GM10266 (cell line): ENCODE results near the gene JPH2.

ENCODE experiments used
- DNase-seq: peaks from one replicate; pipeline ENCODE4 v3.0.0; 2012; ENCODE audit errors: extremely low spot score
- CTCF ChIP-seq: IDR thresholded peaks from 2 replicates; pipeline ENCODE4 v1.5.1; 2012; ENCODE audit warnings: mild to moderate bottlenecking, low read depth; ENCODE audit not compliant: control insufficient read depth, insufficient read depth; ENCODE audit errors: missing control alignments

The JPH2 gene

GRCh38 chr20:44064501-44065400 lies 122.2 kb downstream of the JPH2 start:
- no peak for TF ChIP-seq CTCF
- DNase-seq, result no peak
